Liver (tissue), 9 donors: ENCODE data around the gene PBLD. TPM values are rescaled to one million over a fixed set of nuclear protein-coding genes. Genes with fewer than 3 reads are reported as not detected.

ENCODE experiments used
- DNase-seq: peaks from one replicate; pipeline ENCODE4 v3.0.0-alpha.2; 2017; ENCODE audit warnings: low spot score
- H3K27ac ChIP-seq, 2 donors: one replicate each; pipeline ENCODE4 v1.7.0; 2013; ENCODE audit warnings: inconsistent platforms in 2 of 2, low read length in 2 of 2, control low read depth in 1 of 2, low read depth in 1 of 2, mild to moderate bottlenecking in 1 of 2
- H3K27me3 ChIP-seq, 4 donors: one replicate each; pipeline versions ENCODE4 v1.6.1 to v1.7.0; 2013; ENCODE audit warnings: low read length in 3 of 4, inconsistent platforms in 1 of 4, mild to moderate bottlenecking in 1 of 4, moderate library complexity in 1 of 4; ENCODE audit not compliant: control insufficient read depth in 4 of 4, insufficient read depth in 4 of 4
- H3K36me3 ChIP-seq, 4 donors: one replicate each; pipeline versions ENCODE4 v1.6.1 to v1.7.0; 2013; ENCODE audit warnings: low read length in 3 of 4, mild to moderate bottlenecking in 3 of 4, low read depth in 1 of 4, moderate library complexity in 1 of 4; ENCODE audit not compliant: control insufficient read depth in 4 of 4, insufficient read depth in 3 of 4
- H3K4me1 ChIP-seq, 4 donors: one replicate each; pipeline versions ENCODE4 v1.6.1 to v1.7.0; 2013; ENCODE audit warnings: low read length in 3 of 4, mild to moderate bottlenecking in 3 of 4, moderate library complexity in 1 of 4; ENCODE audit not compliant: control insufficient read depth in 4 of 4, insufficient read depth in 4 of 4
- H3K4me3 ChIP-seq, 3 donors: one replicate each; pipeline versions ENCODE4 v1.6.1 to v1.7.0; 2013; ENCODE audit warnings: low read length in 3 of 3, control low read depth in 1 of 3, low read depth in 1 of 3, mild to moderate bottlenecking in 1 of 3
- H3K9ac ChIP-seq, 2 donors: one replicate each; pipeline ENCODE4 v1.7.0; 2013; ENCODE audit warnings: low read length in 2 of 2, mild to moderate bottlenecking in 2 of 2, moderate library complexity in 2 of 2, control low read depth in 1 of 2, low read depth in 1 of 2
- H3K9me3 ChIP-seq, 4 donors: one replicate each; pipeline versions ENCODE4 v1.6.1 to v1.7.0; 2013; ENCODE audit warnings: low read length in 3 of 4; ENCODE audit not compliant: control insufficient read depth in 4 of 4
- EGR1 ChIP-seq, 2 donors: IDR thresholded peaks; 2 replicates each; pipeline ENCODE4 v1.6.1; 2016 to 2018; ENCODE audit warnings: antibody characterized with exemption in 2 of 2, low read depth in 2 of 2
- FOXA1 ChIP-seq: IDR thresholded peaks from 2 replicates; pipeline ENCODE4 v1.6.1; 2016; ENCODE audit warnings: antibody characterized with exemption
- FOXA2 ChIP-seq: IDR thresholded peaks from 2 replicates; pipeline ENCODE4 v1.6.1; 2016; ENCODE audit warnings: antibody characterized with exemption
- GABPA ChIP-seq, 2 donors: IDR thresholded peaks in 1 of 2; conservative IDR thresholded peaks in 1 of 2; 2 replicates each; pipeline ENCODE4 v1.6.1; 2016; ENCODE audit warnings: antibody characterized with exemption in 2 of 2, mild to moderate bottlenecking in 1 of 2, moderate library complexity in 1 of 2
- HNF4A ChIP-seq, 2 donors: conservative IDR thresholded peaks; 2 replicates each; pipeline ENCODE4 v1.6.1; 2016; ENCODE audit warnings: antibody characterized with exemption in 2 of 2, mild to moderate bottlenecking in 2 of 2
- HNF4G ChIP-seq: IDR thresholded peaks from 2 replicates; pipeline ENCODE4 v1.6.1; 2016; ENCODE audit warnings: antibody characterized with exemption
- JUND ChIP-seq, 2 donors: IDR thresholded peaks; 2 replicates each; pipeline ENCODE4 v1.6.1; 2016; ENCODE audit warnings: antibody characterized with exemption in 2 of 2
- NR2F2 ChIP-seq: IDR thresholded peaks from 2 replicates; pipeline ENCODE4 v1.6.1; 2016; ENCODE audit warnings: antibody characterized with exemption
- RAD21 ChIP-seq, 2 donors: IDR thresholded peaks; 2 replicates each; pipeline ENCODE4 v1.6.1; 2016; ENCODE audit warnings: antibody characterized with exemption in 2 of 2, mild to moderate bottlenecking in 2 of 2
- RXRA ChIP-seq, 2 donors: IDR thresholded peaks; 2 replicates each; pipeline ENCODE4 v1.6.1; 2017 to 2018; ENCODE audit warnings: antibody characterized with exemption in 2 of 2, mild to moderate bottlenecking in 1 of 2
- SP1 ChIP-seq: IDR thresholded peaks from 2 replicates; pipeline ENCODE4 v1.6.1; 2018; ENCODE audit warnings: antibody characterized with exemption, mild to moderate bottlenecking
- TAF1 ChIP-seq: conservative IDR thresholded peaks from 2 replicates; pipeline ENCODE4 v1.6.1; 2016; ENCODE audit warnings: antibody characterized with exemption, mild to moderate bottlenecking
- YY1 ChIP-seq: IDR thresholded peaks from 2 replicates; pipeline ENCODE4 v1.6.1; 2016; ENCODE audit warnings: antibody characterized with exemption, mild to moderate bottlenecking
- WGBS: extraction: QIAGEN DNeasy Blood & Tissue Kit; methylation state at CpG from one replicate; pipeline ENCODE4 v1.1.7; 2013; 5-methylcytosine and 5-hydroxymethylcytosine counted together
- polyA plus RNA-seq, 2 donors: library from polyadenylated mRNA; stranded (reverse) in 1 of 2; unstranded in 1 of 2; fragments of 200-250 nt in 1 of 2; fragments of >200 nt in 1 of 2; fragmentation: Nextera tagmentation in 1 of 2; extraction: Ambion mirVana in 1 of 2; gene quantifications; one replicate each; pipeline versions ENCODE4 v1.2.1 to v1.2.3, GENCODE V29; 2013 to 2015
- total RNA-seq, 2 donors: library from RNA; depleted of rRNA; stranded (reverse); fragments of >200 nt; gene quantifications; one replicate each; pipeline ENCODE4 v1.2.3, GENCODE V29; 2014
- TF ChIP-seq, protein P1 (sequence below): IDR thresholded peaks from 2 replicates; pipeline ENCODE4 v1.6.1; 2016; ENCODE audit warnings: antibody characterized with exemption
- TF ChIP-seq, protein P2 (sequence below): IDR thresholded peaks from 2 replicates; pipeline ENCODE4 v1.6.1; 2016; ENCODE audit warnings: antibody characterized with exemption, mild to moderate bottlenecking
- TF ChIP-seq, protein P3 (sequence below): IDR thresholded peaks from 2 replicates; pipeline ENCODE4 v1.6.1; 2016; ENCODE audit warnings: antibody characterized with exemption
- TF ChIP-seq, protein P4 (sequence below): IDR thresholded peaks from 2 replicates; pipeline ENCODE4 v1.6.1; 2016; ENCODE audit warnings: antibody characterized with exemption
- TF ChIP-seq, protein P5 (sequence below): fragments of 150-350 bp; IDR thresholded peaks from 2 replicates; pipeline ENCODE4 v1.5.1; 2017; ENCODE audit warnings: improper control_type of control experiment, low read depth, low read length; ENCODE audit not compliant: missing input control
- donor health status: healthy.
- donor health status: healthy.
- donor health status: healthy.
- donor health status: healthy.
- donor health status: healthy.

Gene PBLD
- total and polyA plus RNA-seq, 4 donors: 63.3 to 175 (median 103) TPM

DNA sequence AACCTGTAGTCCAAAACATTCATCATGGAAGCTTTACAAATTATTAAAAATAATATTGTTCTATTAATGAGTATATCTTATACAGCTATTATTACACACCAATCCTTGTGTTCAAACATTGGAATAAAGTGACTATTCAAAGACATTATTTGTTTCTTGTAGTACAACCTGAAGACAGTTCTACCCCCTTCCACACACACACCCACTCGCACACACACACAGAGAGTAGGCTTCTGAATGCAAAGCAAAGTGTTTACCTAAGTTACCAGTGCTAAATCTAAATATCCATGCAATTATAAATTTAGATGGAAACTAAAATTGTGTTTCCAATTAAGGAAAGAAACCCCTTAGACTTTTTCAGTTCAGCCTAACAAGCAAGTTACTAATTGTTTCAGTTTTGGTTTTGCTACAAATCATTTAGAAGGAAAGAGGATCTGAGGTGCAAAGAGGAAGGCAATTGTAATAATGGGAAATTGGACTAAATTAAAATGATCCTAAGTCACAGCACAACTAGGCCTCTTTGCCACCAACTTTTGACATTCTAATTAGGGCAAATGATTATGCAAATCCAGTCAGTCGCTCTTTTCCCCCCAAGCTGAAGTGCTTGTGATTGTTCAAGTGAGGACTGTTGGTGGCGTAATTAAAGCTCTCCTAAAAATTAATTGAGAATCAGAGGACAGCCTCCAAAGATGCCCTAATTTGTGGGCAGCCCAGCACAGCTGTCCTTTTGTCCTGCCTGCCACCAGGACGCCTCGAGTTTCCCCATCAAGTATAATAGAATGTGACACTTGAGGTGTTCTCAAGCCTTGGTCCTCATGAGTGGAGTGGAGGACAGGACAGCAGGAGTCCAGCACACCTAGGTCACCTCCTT, 80.9 kb downstream of the PBLD start:
- 90% methylated on average over 5 of the region's 5 CpGs for WGBS
- TF ChIP-seq RAD21 (IDR thresholded peaks at IDR 0.05): no peak
- TF ChIP-seq SP1: no peak
- TF ChIP-seq, protein P1, sequence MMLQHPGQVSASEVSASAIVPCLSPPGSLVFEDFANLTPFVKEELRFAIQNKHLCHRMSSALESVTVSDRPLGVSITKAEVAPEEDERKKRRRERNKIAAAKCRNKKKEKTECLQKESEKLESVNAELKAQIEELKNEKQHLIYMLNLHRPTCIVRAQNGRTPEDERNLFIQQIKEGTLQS: no peak
- TF ChIP-seq RXRA (IDR thresholded peaks at IDR 0.05): no peak
- TF ChIP-seq NR2F2: no peak
- TF ChIP-seq, protein P2, sequence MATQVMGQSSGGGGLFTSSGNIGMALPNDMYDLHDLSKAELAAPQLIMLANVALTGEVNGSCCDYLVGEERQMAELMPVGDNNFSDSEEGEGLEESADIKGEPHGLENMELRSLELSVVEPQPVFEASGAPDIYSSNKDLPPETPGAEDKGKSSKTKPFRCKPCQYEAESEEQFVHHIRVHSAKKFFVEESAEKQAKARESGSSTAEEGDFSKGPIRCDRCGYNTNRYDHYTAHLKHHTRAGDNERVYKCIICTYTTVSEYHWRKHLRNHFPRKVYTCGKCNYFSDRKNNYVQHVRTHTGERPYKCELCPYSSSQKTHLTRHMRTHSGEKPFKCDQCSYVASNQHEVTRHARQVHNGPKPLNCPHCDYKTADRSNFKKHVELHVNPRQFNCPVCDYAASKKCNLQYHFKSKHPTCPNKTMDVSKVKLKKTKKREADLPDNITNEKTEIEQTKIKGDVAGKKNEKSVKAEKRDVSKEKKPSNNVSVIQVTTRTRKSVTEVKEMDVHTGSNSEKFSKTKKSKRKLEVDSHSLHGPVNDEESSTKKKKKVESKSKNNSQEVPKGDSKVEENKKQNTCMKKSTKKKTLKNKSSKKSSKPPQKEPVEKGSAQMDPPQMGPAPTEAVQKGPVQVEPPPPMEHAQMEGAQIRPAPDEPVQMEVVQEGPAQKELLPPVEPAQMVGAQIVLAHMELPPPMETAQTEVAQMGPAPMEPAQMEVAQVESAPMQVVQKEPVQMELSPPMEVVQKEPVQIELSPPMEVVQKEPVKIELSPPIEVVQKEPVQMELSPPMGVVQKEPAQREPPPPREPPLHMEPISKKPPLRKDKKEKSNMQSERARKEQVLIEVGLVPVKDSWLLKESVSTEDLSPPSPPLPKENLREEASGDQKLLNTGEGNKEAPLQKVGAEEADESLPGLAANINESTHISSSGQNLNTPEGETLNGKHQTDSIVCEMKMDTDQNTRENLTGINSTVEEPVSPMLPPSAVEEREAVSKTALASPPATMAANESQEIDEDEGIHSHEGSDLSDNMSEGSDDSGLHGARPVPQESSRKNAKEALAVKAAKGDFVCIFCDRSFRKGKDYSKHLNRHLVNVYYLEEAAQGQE: no peak
- TF ChIP-seq, protein P3, sequence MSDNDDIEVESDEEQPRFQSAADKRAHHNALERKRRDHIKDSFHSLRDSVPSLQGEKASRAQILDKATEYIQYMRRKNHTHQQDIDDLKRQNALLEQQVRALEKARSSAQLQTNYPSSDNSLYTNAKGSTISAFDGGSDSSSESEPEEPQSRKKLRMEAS: no peak
- TF ChIP-seq HNF4A (conservative IDR thresholded peaks at IDR 0.05): no peak
- TF ChIP-seq FOXA1: no peak
- TF ChIP-seq, protein P4, sequence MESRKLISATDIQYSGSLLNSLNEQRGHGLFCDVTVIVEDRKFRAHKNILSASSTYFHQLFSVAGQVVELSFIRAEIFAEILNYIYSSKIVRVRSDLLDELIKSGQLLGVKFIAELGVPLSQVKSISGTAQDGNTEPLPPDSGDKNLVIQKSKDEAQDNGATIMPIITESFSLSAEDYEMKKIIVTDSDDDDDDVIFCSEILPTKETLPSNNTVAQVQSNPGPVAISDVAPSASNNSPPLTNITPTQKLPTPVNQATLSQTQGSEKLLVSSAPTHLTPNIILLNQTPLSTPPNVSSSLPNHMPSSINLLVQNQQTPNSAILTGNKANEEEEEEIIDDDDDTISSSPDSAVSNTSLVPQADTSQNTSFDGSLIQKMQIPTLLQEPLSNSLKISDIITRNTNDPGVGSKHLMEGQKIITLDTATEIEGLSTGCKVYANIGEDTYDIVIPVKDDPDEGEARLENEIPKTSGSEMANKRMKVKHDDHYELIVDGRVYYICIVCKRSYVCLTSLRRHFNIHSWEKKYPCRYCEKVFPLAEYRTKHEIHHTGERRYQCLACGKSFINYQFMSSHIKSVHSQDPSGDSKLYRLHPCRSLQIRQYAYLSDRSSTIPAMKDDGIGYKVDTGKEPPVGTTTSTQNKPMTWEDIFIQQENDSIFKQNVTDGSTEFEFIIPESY: no peak
- no peak for TF ChIP-seq FOXA2
- no peak for TF ChIP-seq JUND (IDR thresholded peaks at IDR 0.05)
- no peak for TF ChIP-seq HNF4G
- TF ChIP-seq EGR1 (IDR thresholded peaks at IDR 0.05; ENCODE audit: low read depth in 2 of 2): no peak
- TF ChIP-seq YY1: no peak
- TF ChIP-seq, protein P5, sequence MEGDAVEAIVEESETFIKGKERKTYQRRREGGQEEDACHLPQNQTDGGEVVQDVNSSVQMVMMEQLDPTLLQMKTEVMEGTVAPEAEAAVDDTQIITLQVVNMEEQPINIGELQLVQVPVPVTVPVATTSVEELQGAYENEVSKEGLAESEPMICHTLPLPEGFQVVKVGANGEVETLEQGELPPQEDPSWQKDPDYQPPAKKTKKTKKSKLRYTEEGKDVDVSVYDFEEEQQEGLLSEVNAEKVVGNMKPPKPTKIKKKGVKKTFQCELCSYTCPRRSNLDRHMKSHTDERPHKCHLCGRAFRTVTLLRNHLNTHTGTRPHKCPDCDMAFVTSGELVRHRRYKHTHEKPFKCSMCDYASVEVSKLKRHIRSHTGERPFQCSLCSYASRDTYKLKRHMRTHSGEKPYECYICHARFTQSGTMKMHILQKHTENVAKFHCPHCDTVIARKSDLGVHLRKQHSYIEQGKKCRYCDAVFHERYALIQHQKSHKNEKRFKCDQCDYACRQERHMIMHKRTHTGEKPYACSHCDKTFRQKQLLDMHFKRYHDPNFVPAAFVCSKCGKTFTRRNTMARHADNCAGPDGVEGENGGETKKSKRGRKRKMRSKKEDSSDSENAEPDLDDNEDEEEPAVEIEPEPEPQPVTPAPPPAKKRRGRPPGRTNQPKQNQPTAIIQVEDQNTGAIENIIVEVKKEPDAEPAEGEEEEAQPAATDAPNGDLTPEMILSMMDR: no peak
- no peak for TF ChIP-seq GABPA (IDR thresholded peaks at IDR 0.05 in 1 of 2, conservative IDR thresholded peaks at IDR 0.05 in 1 of 2)
- no peak for TF ChIP-seq TAF1
- no peak overlapping the region for H3K9ac ChIP-seq

More for the DNA sequence above, 80.9 kb downstream of the PBLD start:
- DNase-seq: no peak
- Histone ChIP-seq H3K27ac (no peak overlapping the region), H3K4me1 (no peaks in the 10 kb centered on the region), H3K4me3 (no peak overlapping the region), H3K36me3 (no peaks in the 10 kb centered on the region), H3K27me3 (no peaks in the 10 kb centered on the region), H3K9me3 (no peaks in the 10 kb centered on the region)
